Mucosa of rectum (tissue), 2 donors: ENCODE data around the gene KLHL7.
A peak's percentile ranks its signal among the peaks of the same experiment; 100 is the strongest.

Experiments
- H3K27ac ChIP-seq, 2 donors: one replicate each; pipeline ENCODE4 v1.7.0; 2013; ENCODE audit warnings: inconsistent platforms in 2 of 2, low read depth in 2 of 2, low read length in 2 of 2
- H3K27me3 ChIP-seq, 2 donors: one replicate each; pipeline ENCODE4 v1.7.0; 2013; ENCODE audit warnings: low read length in 2 of 2; ENCODE audit not compliant: control insufficient read depth in 2 of 2, insufficient read depth in 2 of 2
- H3K36me3 ChIP-seq, 2 donors: one replicate each; pipeline ENCODE4 v1.7.0; 2013; ENCODE audit warnings: low read length in 2 of 2; ENCODE audit not compliant: control insufficient read depth in 2 of 2, insufficient read depth in 2 of 2
- H3K4me1 ChIP-seq, 2 donors: one replicate each; pipeline ENCODE4 v1.7.0; 2013; ENCODE audit warnings: low read length in 2 of 2, mild to moderate bottlenecking in 1 of 2; ENCODE audit not compliant: control insufficient read depth in 2 of 2, insufficient read depth in 2 of 2
- H3K4me3 ChIP-seq, 2 donors: one replicate each; pipeline ENCODE4 v1.7.0; 2013; ENCODE audit warnings: low read length in 2 of 2
- H3K9ac ChIP-seq, 2 donors: one replicate each; pipeline ENCODE4 v1.7.0; 2013; ENCODE audit warnings: low read length in 2 of 2, low read depth in 1 of 2, mild to moderate bottlenecking in 1 of 2
- H3K9me3 ChIP-seq, 2 donors: one replicate each; pipeline ENCODE4 v1.7.0; 2013; ENCODE audit warnings: low read length in 2 of 2; ENCODE audit not compliant: control insufficient read depth in 2 of 2
- donor health status: healthy.
- donor health status: Normal muscosa, but diverticular disease.

KLHL7 gene

GRCh38 chr7:23167691-23168090 lies 62.1 kb downstream of the KLHL7 start:
- no peak overlapping the region for H3K4me3 ChIP-seq
- no peak overlapping the region for H3K27ac ChIP-seq
- H3K36me3 ChIP-seq, result no peaks in the 10 kb centered on the region
- no peaks in the 10 kb centered on the region for H3K27me3 ChIP-seq
- no peak overlapping the region for H3K9ac ChIP-seq
- H3K4me1 ChIP-seq, result no peaks in the 10 kb centered on the region
- no peaks in the 10 kb centered on the region for H3K9me3 ChIP-seq

- H3K4me3 ChIP-seq, result no peak overlapping the region
- no peaks in the 10 kb centered on the region for H3K9me3 ChIP-seq
- no peak overlapping the region for H3K27ac ChIP-seq
- H3K27me3 ChIP-seq, result no peaks in the 10 kb centered on the region
- no peaks in the 10 kb centered on the region for H3K36me3 ChIP-seq
- no peak overlapping the region for H3K9ac ChIP-seq
- H3K4me1 ChIP-seq, result no peaks in the 10 kb centered on the region
Measured at GRCh38 chr7:23168111-23168885, 62.7 kb downstream of the KLHL7 start.

- no peaks in the 10 kb centered on the region for H3K27me3 ChIP-seq
- no peak overlapping the region for H3K4me3 ChIP-seq
- H3K4me1 ChIP-seq, result no peaks in the 10 kb centered on the region
- no peaks in the 10 kb centered on the region for H3K9me3 ChIP-seq
- no peak overlapping the region for H3K9ac ChIP-seq
- no peak overlapping the region for H3K27ac ChIP-seq
- H3K36me3 ChIP-seq, result peaks cover 0 to 3% of the 10 kb centered on the region in 2 donors
Measured at GRCh38 chr7:23175938-23176337, 70.4 kb downstream of the KLHL7 start.

- H3K9me3 ChIP-seq, result no peaks in the 10 kb centered on the region
- peaks cover 5 to 11% of the 10 kb centered on the region in 2 donors for H3K4me1 ChIP-seq
- H3K9ac ChIP-seq, result peak within 1 kb of the TSS; percentile 91 to 96
- H3K4me3 ChIP-seq, result peak within 1 kb of the TSS; percentile 92 to 96
- peaks cover 7 to 8% of the 10 kb centered on the region in 2 donors for H3K36me3 ChIP-seq
- H3K27me3 ChIP-seq, result no peaks in the 10 kb centered on the region
- H3K27ac ChIP-seq, result peak within 1 kb of the TSS; percentile 91 to 93
Measured at GRCh38 chr7:23181684-23182553, 76.3 kb downstream of the KLHL7 start, which contains the start of gene NUP42. Gene NUP42 (plus strand): TSS chr7:23182048. CDS start chr7:23182086, 38 bp downstream.

GRCh38 chr7:23183279-23184012 lies 77.9 kb downstream of the KLHL7 start:
- Histone ChIP-seq H3K4me1 (peaks cover 5 to 11% of the 10 kb centered on the region in 2 donors), H3K9me3 (no peaks in the 10 kb centered on the region), H3K27me3 (no peaks in the 10 kb centered on the region), H3K36me3 (peaks cover 16 to 19% of the 10 kb centered on the region in 2 donors), H3K4me3 (peak overlapping the region; percentile 64 to 92), H3K9ac (no peak overlapping the region), H3K27ac (no peak overlapping the region)

- Histone ChIP-seq H3K27ac (no peak overlapping the region), H3K4me3 (no peak overlapping the region), H3K27me3 (no peaks in the 10 kb centered on the region), H3K36me3 (peaks cover 21 to 27% of the 10 kb centered on the region in 2 donors), H3K9me3 (no peaks in the 10 kb centered on the region), H3K9ac (no peak overlapping the region), H3K4me1 (peaks cover 5 to 11% of the 10 kb centered on the region in 2 donors)
Measured at GRCh38 chr7:23184291-23184690, 78.7 kb downstream of the KLHL7 start.

GRCh38 chr7:23184709-23185359 lies 79.2 kb downstream of the KLHL7 start:
- no peak overlapping the region for H3K27ac ChIP-seq
- no peak overlapping the region for H3K9ac ChIP-seq

GRCh38 chr7:23185980-23186379 lies 80.4 kb downstream of the KLHL7 start:
- Histone ChIP-seq H3K4me3 (no peak overlapping the region), H3K4me1 (peaks cover 5 to 11% of the 10 kb centered on the region in 2 donors), H3K36me3 (peaks cover 28% of the 10 kb centered on the region in 2 donors), H3K27ac (no peak overlapping the region), H3K9ac (no peak overlapping the region), H3K9me3 (no peaks in the 10 kb centered on the region), H3K27me3 (no peaks in the 10 kb centered on the region)

More at GRCh38 chr7:23184709-23185359, 79.2 kb downstream of the KLHL7 start:
- no peaks in the 10 kb centered on the region for H3K27me3 ChIP-seq
- peaks cover 23 to 28% of the 10 kb centered on the region in 2 donors for H3K36me3 ChIP-seq
- no peak overlapping the region for H3K4me3 ChIP-seq
- no peaks in the 10 kb centered on the region for H3K9me3 ChIP-seq
- H3K4me1 ChIP-seq, result peaks cover 5 to 11% of the 10 kb centered on the region in 2 donors

- Histone ChIP-seq H3K9ac (no peak overlapping the region), H3K9me3 (no peaks in the 10 kb centered on the region), H3K4me1 (no peaks in the 10 kb centered on the region), H3K27me3 (no peaks in the 10 kb centered on the region), H3K4me3 (no peak overlapping the region), H3K27ac (no peak overlapping the region), H3K36me3 (peaks cover 32 to 41% of the 10 kb centered on the region in 2 donors)
Measured at GRCh38 chr7:23191022-23191421, 85.4 kb downstream of the KLHL7 start.
